Activated T-helper 1 cell treated with anti-CD3 and anti-CD28 coated beads, Interleukin-12 subunit alpha, Interleukin-12 subunit beta, Interleukin-2, Interleukin-4 antibody, amounts not matched to agents 30 ng/mL and 10 ng/mL and 1 ng/mL, durations not matched to agents 14 hours and 24 hours and 36 hours (primary cell): ENCODE measurements around the gene COL7A1. TPM values are rescaled to one million over a fixed set of nuclear protein-coding genes. Genes with fewer than 3 reads are reported as not detected.

Source experiments
- DNase-seq: peaks from one replicate; pipeline ENCODE4 v3.0.0; 2021; ENCODE audit warnings: low spot score
- H3K27ac Mint-ChIP-seq: one replicate; pipeline ENCODE4 v1.8.0; 2021; ENCODE audit warnings: mild to moderate bottlenecking, mixed read lengths
- H3K27me3 Mint-ChIP-seq: one replicate; pipeline ENCODE4 v1.8.0; 2022; ENCODE audit warnings: mild to moderate bottlenecking, moderate library complexity, mixed read lengths; ENCODE audit not compliant: insufficient read depth
- H3K36me3 Mint-ChIP-seq: one replicate; pipeline ENCODE4 v1.8.0; 2021; ENCODE audit warnings: low read depth, mixed read lengths
- H3K4me1 Mint-ChIP-seq: one replicate; pipeline ENCODE4 v1.8.0; 2021; ENCODE audit warnings: low read depth, mixed read lengths
- H3K4me3 Mint-ChIP-seq: one replicate; pipeline ENCODE4 v1.8.0; 2021; ENCODE audit warnings: mild to moderate bottlenecking, moderate library complexity, mixed read lengths
- H3K9me3 Mint-ChIP-seq: one replicate; pipeline ENCODE4 v1.8.0; 2021; ENCODE audit warnings: mixed read lengths
- intact Hi-C: fragments of 100-400 bp; cut with micrococcal nuclease; formaldehyde crosslinking; loops from one replicate; pipeline ENCODE4 v1.15.1; 2024
- total RNA-seq: library from RNA; stranded (reverse); gene quantifications from 2 replicates; pipeline ENCODE4 v1.2.3, GENCODE V29; 2022

COL7A1 gene
- total RNA-seq, 1 donor from 2014 or later: 0.39 TPM

- intact Hi-C loops: loop anchor here (1.0 kb wide), 6 partner anchors 26 to 208 kb away; partner anchors contain the start of genes NCKIPSD and SLC26A6
- Mint-ChIP-seq H3K27me3 (peaks cover 2% of the 10 kb centered on the region), H3K4me1 (peaks cover 22% of the 10 kb centered on the region), H3K36me3 (peaks cover 16% of the 10 kb centered on the region), H3K4me3 (peak within 1 kb of the TSS; percentile 100), H3K9me3 (no peaks in the 10 kb centered on the region), H3K27ac (peak within 1 kb of the TSS; percentile 97)
- DNase-seq: peak; percentile 92
Observed at GRCh38 chr3:48609088-48610005, 14.2 kb upstream of the COL7A1 start, which contains the start of gene UQCRC1. UQCRC1 (minus strand) TSS chr3:48609646; CDS start chr3:48609620, 26 bp downstream.

GRCh38 chr3:48607519-48607918 is 12.4 kb upstream of the COL7A1 start:
- Mint-ChIP-seq H3K36me3 (peaks cover 23% of the 10 kb centered on the region), H3K27ac (no peak overlapping the region), H3K4me3 (peak overlapping the region; percentile 100), H3K9me3 (no peaks in the 10 kb centered on the region), H3K27me3 (no peaks in the 10 kb centered on the region), H3K4me1 (peaks cover 11% of the 10 kb centered on the region)
- intact Hi-C loops: no loop called here
- DNase-seq: no peak

- Mint-ChIP-seq H3K4me1 (no peaks in the 10 kb centered on the region), H3K9me3 (no peaks in the 10 kb centered on the region), H3K4me3 (no peak overlapping the region), H3K27me3 (no peaks in the 10 kb centered on the region), H3K36me3 (peaks cover 34% of the 10 kb centered on the region), H3K27ac (no peak overlapping the region)
- DNase-seq: no peak
- intact Hi-C loops: no loop called here
Observed at GRCh38 chr3:48601622-48601994, 6.5 kb upstream of the COL7A1 start.

GRCh38 chr3:48600711-48601621 is 5.8 kb upstream of the COL7A1 start:
- Mint-ChIP-seq H3K4me1 (no peaks in the 10 kb centered on the region), H3K36me3 (peaks cover 34% of the 10 kb centered on the region), H3K27me3 (peaks cover 3% of the 10 kb centered on the region), H3K9me3 (no peaks in the 10 kb centered on the region), H3K4me3 (no peak overlapping the region), H3K27ac (no peak overlapping the region)
- intact Hi-C loops: no loop called here
- no peak for DNase-seq

- Mint-ChIP-seq H3K36me3 (peaks cover 28% of the 10 kb centered on the region), H3K4me3 (no peak overlapping the region), H3K4me1 (no peaks in the 10 kb centered on the region), H3K27ac (no peak overlapping the region), H3K27me3 (peaks cover 7% of the 10 kb centered on the region), H3K9me3 (no peaks in the 10 kb centered on the region)
- DNase-seq: no peak
- intact Hi-C loops: no loop called here
Observed at GRCh38 chr3:48599509-48600285, 4.6 kb upstream of the COL7A1 start.

GRCh38 chr3:48599077-48599501 is 4.0 kb upstream of the COL7A1 start:
- peaks cover 23% of the 10 kb centered on the region for H3K36me3 Mint-ChIP-seq
- H3K27ac Mint-ChIP-seq: no peak overlapping the region
- H3K4me1 Mint-ChIP-seq: no peaks in the 10 kb centered on the region
- no peak overlapping the region for H3K4me3 Mint-ChIP-seq
- intact Hi-C loops: no loop called here
- DNase-seq: no peak
- H3K9me3 Mint-ChIP-seq: no peaks in the 10 kb centered on the region
- peaks cover 11% of the 10 kb centered on the region for H3K27me3 Mint-ChIP-seq

- intact Hi-C loops: no loop called here
- no peaks in the 10 kb centered on the region for H3K9me3 Mint-ChIP-seq
- DNase-seq: no peak
- no peak overlapping the region for H3K27ac Mint-ChIP-seq
- H3K27me3 Mint-ChIP-seq: peaks cover 11% of the 10 kb centered on the region
- no peak overlapping the region for H3K4me3 Mint-ChIP-seq
- peaks cover 23% of the 10 kb centered on the region for H3K36me3 Mint-ChIP-seq
- no peaks in the 10 kb centered on the region for H3K4me1 Mint-ChIP-seq
Observed at GRCh38 chr3:48598323-48599076, 3.4 kb upstream of the COL7A1 start.

GRCh38 chr3:48597408-48597800 is 2.3 kb upstream of the COL7A1 start:
- Mint-ChIP-seq H3K36me3 (peaks cover 18% of the 10 kb centered on the region), H3K27ac (no peak overlapping the region), H3K4me1 (no peaks in the 10 kb centered on the region), H3K9me3 (no peaks in the 10 kb centered on the region), H3K4me3 (no peak overlapping the region), H3K27me3 (peaks cover 11% of the 10 kb centered on the region)
- intact Hi-C loops: no loop called here
- DNase-seq: no peak

GRCh38 chr3:48596676-48597407 is 1.7 kb upstream of the COL7A1 start:
- Mint-ChIP-seq H3K4me3 (no peak overlapping the region), H3K4me1 (no peaks in the 10 kb centered on the region), H3K27me3 (peaks cover 11% of the 10 kb centered on the region), H3K9me3 (no peaks in the 10 kb centered on the region), H3K36me3 (peaks cover 16% of the 10 kb centered on the region), H3K27ac (no peak overlapping the region)
- intact Hi-C loops: no loop called here
- DNase-seq: no peak

GRCh38 chr3:48596157-48596556 is 1.0 kb upstream of the COL7A1 start:
- peaks cover 16% of the 10 kb centered on the region for H3K36me3 Mint-ChIP-seq
- H3K27me3 Mint-ChIP-seq: peaks cover 11% of the 10 kb centered on the region
- intact Hi-C loops: no loop called here
- H3K4me3 Mint-ChIP-seq: no peak overlapping the region
- no peaks in the 10 kb centered on the region for H3K9me3 Mint-ChIP-seq
- no peak overlapping the region for H3K27ac Mint-ChIP-seq
- no peaks in the 10 kb centered on the region for H3K4me1 Mint-ChIP-seq
- no peak for DNase-seq

- no peak for DNase-seq
- intact Hi-C loops: no loop called here
- H3K4me1 Mint-ChIP-seq: no peaks in the 10 kb centered on the region
- H3K9me3 Mint-ChIP-seq: no peaks in the 10 kb centered on the region
- peaks cover 14% of the 10 kb centered on the region for H3K27me3 Mint-ChIP-seq
- no peak overlapping the region for H3K4me3 Mint-ChIP-seq
- H3K36me3 Mint-ChIP-seq: peaks cover 13% of the 10 kb centered on the region
- H3K27ac Mint-ChIP-seq: no peak overlapping the region
Observed at GRCh38 chr3:48595526-48596121, 495 bp upstream of the COL7A1 start.
